GM12878 (cell line): ENCODE results near the gene SAMD15.

Experiments used
- BMI1 ChIP-seq: fragments of 450-650 bp; IDR thresholded peaks from 2 replicates; pipeline ENCODE4 v1.6.1; 2016; ENCODE audit warnings: mild to moderate bottlenecking, moderate library complexity, borderline replicate concordance
- CTCF ChIP-seq, 3 experiments: IDR thresholded peaks in 2 of 3; conservative IDR thresholded peaks in 1 of 3; 2 replicates each; pipeline ENCODE4 v1.5.1; 2011; ENCODE audit warnings: low read depth in 3 of 3, low read length in 3 of 3, mild to moderate bottlenecking in 3 of 3, control low read depth in 2 of 3, moderate library complexity in 2 of 3, inconsistent platforms in 1 of 3, mixed read lengths in 1 of 3; ENCODE audit not compliant: control insufficient read depth in 2 of 3, insufficient read depth in 1 of 3; ENCODE audit errors: extremely low read depth in 1 of 3
- E4F1 ChIP-seq: fragments of 450-650 bp; IDR thresholded peaks from 2 replicates; pipeline ENCODE4 v1.6.1; 2018; ENCODE audit warnings: borderline replicate concordance, mild to moderate bottlenecking; ENCODE audit not compliant: partially characterized antibody
- ESRRA ChIP-seq: IDR thresholded peaks from 2 replicates; pipeline ENCODE4 v1.6.1; 2012; ENCODE audit warnings: mild to moderate bottlenecking, low read length, improper control_type of control experiment
- EZH2 ChIP-seq: IDR thresholded peaks from 2 replicates; pipeline ENCODE4 v1.6.1; 2012; ENCODE audit warnings: low read depth, mild to moderate bottlenecking, control low read depth, inconsistent platforms, low read length, borderline replicate concordance; ENCODE audit not compliant: control insufficient read depth
- GATAD2B ChIP-seq: fragments of 450-650 bp; conservative IDR thresholded peaks from 2 replicates; pipeline ENCODE4 v1.6.1; 2017; ENCODE audit warnings: low read depth, mild to moderate bottlenecking, moderate library complexity
- POLR2A ChIP-seq: IDR thresholded peaks from 2 replicates; pipeline ENCODE4 v1.6.1; 2011; ENCODE audit warnings: low read depth, mild to moderate bottlenecking, low read length
- STAT3 ChIP-seq: IDR thresholded peaks from 2 replicates; pipeline ENCODE4 v1.6.1; 2011; ENCODE audit warnings: low read depth, low read length, improper control_type of control experiment
- TCF12 ChIP-seq: IDR thresholded peaks from 2 replicates; pipeline ENCODE4 v1.6.1; 2011; ENCODE audit warnings: low read depth, mild to moderate bottlenecking, low read length
- TCF7 ChIP-seq: IDR thresholded peaks from 2 replicates; pipeline ENCODE4 v1.6.1; 2014; ENCODE audit warnings: antibody characterized with exemption, borderline replicate concordance
- YY1 ChIP-seq: IDR thresholded peaks from 2 replicates; pipeline ENCODE4 v1.6.1; 2011; ENCODE audit warnings: low read depth, mild to moderate bottlenecking, low read length
- ZNF274 ChIP-seq: IDR thresholded peaks from one replicate; pipeline ENCODE4 v1.8.0; 2011; ENCODE audit not compliant: insufficient read length, insufficient read depth

- TF ChIP-seq BMI1 (no peak), EZH2 (no peak), YY1 (no peak), E4F1 (no peak), ESRRA (no peak), TCF12 (no peak), STAT3 (no peak), POLR2A (no peak), TCF7 (no peak), CTCF (IDR thresholded peaks at IDR 0.05 in 2 of 3, conservative IDR thresholded peaks at IDR 0.05 in 1 of 3; ENCODE audit: control insufficient read depth in 2 of 3, extremely low read depth in 1 of 3, insufficient read depth in 1 of 3, low read depth in 3 of 3, low read length in 3 of 3) (no peak), ZNF274 (no peak), GATAD2B (no peak)
Measured at GRCh38 chr14:77356899-77357298, 20.3 kb upstream of the SAMD15 start.
